Endothelial cell of umbilical vein (primary cell): ENCODE data around the gene DOCK4. TPM values are rescaled to one million over a fixed set of nuclear protein-coding genes. Genes with fewer than 3 reads are reported as not detected.

Source experiments
- BruUV-seq: library from RNA; stranded (reverse); fragments of 400-500 nt; replicated peaks from 2 replicates; lab custom pipeline; 2021; lab: Mats Ljungman, UMichigan
- CTCF ChIA-PET: fragments of 300-600, 350-600 bp; sonication (Branson Sonifier 250); formaldehyde crosslinking; loops from one replicate; lab custom pipeline; 2021; ENCODE audit warnings: antibody characterized with exemption, inconsistent platforms; lab: Charles Lee
- POLR2A ChIA-PET: fragments of 300-600, 350-600 bp; sonication (Branson Sonifier 250); formaldehyde crosslinking; loops from one replicate; lab custom pipeline; 2021; ENCODE audit warnings: antibody characterized with exemption, inconsistent platforms; lab: Charles Lee
- DNase-seq: peaks from one replicate; pipeline ENCODE4 v3.0.0-alpha.2; 2011; ENCODE audit warnings: low read depth, low spot score
- FAIRE-seq: peaks from 2 replicates; lab custom pipeline; 2011; peaks lifted over from hg19 to GRCh38; lab: Jason Lieb, UNC
- H2AFZ ChIP-seq: 2 replicates; pipeline ENCODE4 v1.6.0; 2012; ENCODE audit warnings: low read depth, low read length, control low read depth, inconsistent platforms
- H3K27ac ChIP-seq: 2 replicates; pipeline ENCODE4 v1.5.1; 2011; ENCODE audit warnings: low read depth, mild to moderate bottlenecking, control low read depth, low read length, moderate library complexity; ENCODE audit not compliant: insufficient read depth
- H3K27me3 ChIP-seq, 2 experiments: 2 replicates each; pipeline versions ENCODE4 v1.6.0 to v1.6.1; 2011; ENCODE audit warnings: low read length in 2 of 2, mixed read lengths in 1 of 2; ENCODE audit not compliant: control insufficient read depth in 2 of 2, insufficient read depth in 2 of 2
- H3K36me3 ChIP-seq, 2 experiments: 2 replicates in 1 of 2; 3 replicates in 1 of 2; pipeline ENCODE4 v1.5.1; 2011; ENCODE audit warnings: low read length in 2 of 2, mild to moderate bottlenecking in 1 of 2, moderate library complexity in 1 of 2; ENCODE audit not compliant: control insufficient read depth in 2 of 2, insufficient read depth in 2 of 2; ENCODE audit errors: extremely low read depth in 1 of 2
- H3K4me1 ChIP-seq: 3 replicates; pipeline ENCODE4 v1.5.1; 2011; ENCODE audit warnings: mild to moderate bottlenecking, low read length; ENCODE audit not compliant: control insufficient read depth, insufficient read depth; ENCODE audit errors: extremely low read depth
- H3K4me2 ChIP-seq: 2 replicates; pipeline ENCODE4 v1.6.1; 2011; ENCODE audit warnings: low read length, control low read depth, mixed read lengths; ENCODE audit not compliant: insufficient read depth
- H3K4me3 ChIP-seq, 3 experiments: fragments of 200-600 bp in 1 of 3; sonication (generic), shearing (Covaris generic) in 1 of 3; replicated peaks in 1 of 3; 2 replicates each; pipeline ENCODE4 v1.5.1; 2011 to 2016; ENCODE audit warnings: control low read depth in 3 of 3, low read length in 3 of 3, mild to moderate bottlenecking in 2 of 3, inconsistent platforms in 1 of 3, low read depth in 1 of 3, moderate library complexity in 1 of 3; ENCODE audit not compliant: insufficient read depth in 1 of 3
- H3K79me2 ChIP-seq: 2 replicates; pipeline ENCODE4 v1.6.0; 2012; ENCODE audit warnings: low read length, inconsistent platforms; ENCODE audit not compliant: control insufficient read depth, insufficient read depth
- H3K9ac ChIP-seq: replicated peaks from 2 replicates; pipeline ENCODE3; 2011; ENCODE audit warnings: low read length, control low read depth; ENCODE audit not compliant: insufficient read depth; ENCODE audit errors: extremely low read depth
- H3K9me1 ChIP-seq: replicated peaks from 3 replicates; pipeline ENCODE4 v1.6.0; 2011; ENCODE audit warnings: mild to moderate bottlenecking, low read length; ENCODE audit not compliant: control insufficient read depth, insufficient read depth; ENCODE audit errors: extremely low read depth
- H3K9me3 ChIP-seq: replicated peaks from 2 replicates; pipeline ENCODE4 v1.5.1; 2012; ENCODE audit warnings: low read length, inconsistent platforms; ENCODE audit not compliant: control insufficient read depth, insufficient read depth
- H4K20me1 ChIP-seq: replicated peaks from 2 replicates; pipeline ENCODE3; 2011; ENCODE audit warnings: mild to moderate bottlenecking, low read length; ENCODE audit not compliant: control insufficient read depth, insufficient read depth; ENCODE audit errors: extremely low read depth
- EZH2 ChIP-seq: IDR thresholded peaks from 2 replicates; pipeline ENCODE4 v1.6.1; 2012; ENCODE audit warnings: borderline replicate concordance, low read depth, mild to moderate bottlenecking, moderate library complexity, low read length, inconsistent platforms; ENCODE audit not compliant: severe bottlenecking
- FOS ChIP-seq: IDR thresholded peaks from 2 replicates; pipeline ENCODE4 v1.6.1; 2011; ENCODE audit warnings: mild to moderate bottlenecking, low read length, moderate library complexity, borderline replicate concordance; ENCODE audit not compliant: insufficient read depth
- GATA2 ChIP-seq: IDR thresholded peaks from 2 replicates; pipeline ENCODE4 v1.7.0; 2011; ENCODE audit warnings: low read depth, mild to moderate bottlenecking, moderate library complexity, mixed read lengths, low read length; ENCODE audit not compliant: insufficient read length, insufficient read depth
- JUN ChIP-seq: IDR thresholded peaks from 2 replicates; pipeline ENCODE4 v1.6.1; 2011; ENCODE audit warnings: borderline replicate concordance, low read depth; ENCODE audit not compliant: insufficient read length, insufficient read depth
- MYC ChIP-seq: IDR thresholded peaks from one replicate; pipeline ENCODE4 v1.6.1; 2011; ENCODE audit warnings: mild to moderate bottlenecking, low read depth, low read length
- POLR2A ChIP-seq: IDR thresholded peaks from 2 replicates; pipeline ENCODE4 v1.6.1; 2012; ENCODE audit warnings: low read depth, mild to moderate bottlenecking, control low read depth, low read length
- POLR2AphosphoS5 ChIP-seq: IDR thresholded peaks from 2 replicates; pipeline ENCODE4 v1.6.1; 2012; ENCODE audit warnings: low read depth, mild to moderate bottlenecking, control low read depth, low read length, moderate library complexity; ENCODE audit not compliant: insufficient read depth
- dilution Hi-C: fragments of 300-500 bp; cut with MboI; formaldehyde crosslinking; loops from one replicate; pipeline ENCODE4 v1.15.0; 2019; ENCODE audit warnings: low sequenced_read_pairs; ENCODE audit not compliant: extremely low pct_ligation_motif_present
- intact Hi-C: fragments of 100-400 bp; cut with micrococcal nuclease; formaldehyde crosslinking; loops from one replicate; pipeline ENCODE4 v1.10.0; 2022
- polyA plus RNA-seq, 4 experiments: library from polyadenylated mRNA; depleted of rRNA in 3 of 4; stranded (reverse) in 3 of 4; unstranded in 1 of 4; fragments of >200 nt; gene quantifications; 2 replicates each; pipeline versions ENCODE4 v1.2.1 to v1.2.3, GENCODE V29; 2011 to 2012; ENCODE audit warnings: missing spikeins in 1 of 4
- total RNA-seq: library from RNA; stranded (reverse); gene quantifications from 2 replicates; pipeline ENCODE4 v1.2.3, GENCODE V29; 2021
- TF ChIP-seq, protein P1 (sequence below), 2 donors: IDR thresholded peaks; 1 replicate in 1 of 2; 2 replicates in 1 of 2; pipeline ENCODE4 v1.5.1; 2011; ENCODE audit warnings: low read length in 2 of 2, mild to moderate bottlenecking in 2 of 2, moderate library complexity in 2 of 2, control low read depth in 1 of 2, inconsistent platforms in 1 of 2, low read depth in 1 of 2; ENCODE audit not compliant: insufficient read depth in 1 of 2; ENCODE audit errors: extremely low read depth in 1 of 2
- TF ChIP-seq, protein P2 (sequence below): IDR thresholded peaks from 2 replicates; pipeline ENCODE4 v1.6.1; 2011; ENCODE audit not compliant: insufficient read depth, insufficient read length

DOCK4 gene
- total and polyA plus RNA-seq, 2 donors (not counting 3 experiments of a cell fraction or from before 2014, with no cell fraction given), result 47.4 to 164 TPM

GRCh38 chr7:111820121-111820520 lies 386.1 kb downstream of the DOCK4 start:
- Histone ChIP-seq H3K4me1 (no peaks in the 10 kb centered on the region), H3K4me3 (no peak overlapping the region), H3K27me3 (no peaks in the 10 kb centered on the region), H3K27ac (no peak overlapping the region), H2AFZ (no peak overlapping the region), H3K4me2 (no peak overlapping the region), H3K79me2 (no peaks in the 10 kb centered on the region), H3K9me1 (no peaks in the 10 kb centered on the region), H3K9me3 (no peaks in the 10 kb centered on the region), H4K20me1 (no peaks in the 10 kb centered on the region), H3K9ac (no peak overlapping the region), H3K36me3 (peaks cover 25 to 26% of the 10 kb centered on the region in 2 experiments)
- TF ChIP-seq, protein P1, sequence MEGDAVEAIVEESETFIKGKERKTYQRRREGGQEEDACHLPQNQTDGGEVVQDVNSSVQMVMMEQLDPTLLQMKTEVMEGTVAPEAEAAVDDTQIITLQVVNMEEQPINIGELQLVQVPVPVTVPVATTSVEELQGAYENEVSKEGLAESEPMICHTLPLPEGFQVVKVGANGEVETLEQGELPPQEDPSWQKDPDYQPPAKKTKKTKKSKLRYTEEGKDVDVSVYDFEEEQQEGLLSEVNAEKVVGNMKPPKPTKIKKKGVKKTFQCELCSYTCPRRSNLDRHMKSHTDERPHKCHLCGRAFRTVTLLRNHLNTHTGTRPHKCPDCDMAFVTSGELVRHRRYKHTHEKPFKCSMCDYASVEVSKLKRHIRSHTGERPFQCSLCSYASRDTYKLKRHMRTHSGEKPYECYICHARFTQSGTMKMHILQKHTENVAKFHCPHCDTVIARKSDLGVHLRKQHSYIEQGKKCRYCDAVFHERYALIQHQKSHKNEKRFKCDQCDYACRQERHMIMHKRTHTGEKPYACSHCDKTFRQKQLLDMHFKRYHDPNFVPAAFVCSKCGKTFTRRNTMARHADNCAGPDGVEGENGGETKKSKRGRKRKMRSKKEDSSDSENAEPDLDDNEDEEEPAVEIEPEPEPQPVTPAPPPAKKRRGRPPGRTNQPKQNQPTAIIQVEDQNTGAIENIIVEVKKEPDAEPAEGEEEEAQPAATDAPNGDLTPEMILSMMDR (IDR thresholded peaks at IDR 0.05; ENCODE audit: extremely low read depth in 1 of 2, insufficient read depth in 1 of 2, low read depth in 1 of 2, low read length in 2 of 2), result no peak
- TF ChIP-seq, protein P2, sequence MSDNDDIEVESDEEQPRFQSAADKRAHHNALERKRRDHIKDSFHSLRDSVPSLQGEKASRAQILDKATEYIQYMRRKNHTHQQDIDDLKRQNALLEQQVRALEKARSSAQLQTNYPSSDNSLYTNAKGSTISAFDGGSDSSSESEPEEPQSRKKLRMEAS, result no peak
- TF ChIP-seq POLR2A (no peak), MYC (no peak), GATA2 (no peak), POLR2AphosphoS5 (no peak), FOS (no peak), JUN (no peak), EZH2 (no peak)
- ChIA-PET POLR2A (no interaction called here), CTCF (no interaction called here)
- intact Hi-C loops (no loop called here), dilution Hi-C loops (no loop called here)
- FAIRE-seq (no peak), DNase-seq (no peak)
- BruUV-seq, result no TSS peak
